ENCODE data around the gene C1orf122. TPM values are rescaled to one million over a fixed set of nuclear protein-coding genes. Genes with fewer than 3 reads are reported as not detected.
A peak's percentile ranks its signal among the peaks of the same experiment; 100 is the strongest.

Gene C1orf122
- total RNA-seq, 2 donors from 2014 or later: 28.3 to 51.4 TPM

- Histone ChIP-seq H3K36me3 (peaks cover 9% of the 10 kb centered on the region), H3K4me3 (no peak overlapping the region), H3K27ac (no peak overlapping the region), H3K4me1 (peaks cover 12% of the 10 kb centered on the region), H3K9ac (ENCODE audit: low read depth in 2 of 2, low read length in 2 of 2) (no peak overlapping the region), H3K9me3 (no peaks in the 10 kb centered on the region), H3K27me3 (no peaks in the 10 kb centered on the region)
- DNase-seq: no peak
- intact Hi-C loops (cut with DNase I): loop anchor here (5.0 to 10.0 kb wide), 3 partner anchors 47 to 118 kb away; partner anchors contain the start of genes CDCA8 and MTF1
- TF ChIP-seq, protein P1, sequence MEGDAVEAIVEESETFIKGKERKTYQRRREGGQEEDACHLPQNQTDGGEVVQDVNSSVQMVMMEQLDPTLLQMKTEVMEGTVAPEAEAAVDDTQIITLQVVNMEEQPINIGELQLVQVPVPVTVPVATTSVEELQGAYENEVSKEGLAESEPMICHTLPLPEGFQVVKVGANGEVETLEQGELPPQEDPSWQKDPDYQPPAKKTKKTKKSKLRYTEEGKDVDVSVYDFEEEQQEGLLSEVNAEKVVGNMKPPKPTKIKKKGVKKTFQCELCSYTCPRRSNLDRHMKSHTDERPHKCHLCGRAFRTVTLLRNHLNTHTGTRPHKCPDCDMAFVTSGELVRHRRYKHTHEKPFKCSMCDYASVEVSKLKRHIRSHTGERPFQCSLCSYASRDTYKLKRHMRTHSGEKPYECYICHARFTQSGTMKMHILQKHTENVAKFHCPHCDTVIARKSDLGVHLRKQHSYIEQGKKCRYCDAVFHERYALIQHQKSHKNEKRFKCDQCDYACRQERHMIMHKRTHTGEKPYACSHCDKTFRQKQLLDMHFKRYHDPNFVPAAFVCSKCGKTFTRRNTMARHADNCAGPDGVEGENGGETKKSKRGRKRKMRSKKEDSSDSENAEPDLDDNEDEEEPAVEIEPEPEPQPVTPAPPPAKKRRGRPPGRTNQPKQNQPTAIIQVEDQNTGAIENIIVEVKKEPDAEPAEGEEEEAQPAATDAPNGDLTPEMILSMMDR (IDR thresholded peaks at IDR 0.05): no peak
These were observed 2.4 kb downstream of the C1orf122 start for GRCh38 chr1:37809942-37810341.

DNA sequence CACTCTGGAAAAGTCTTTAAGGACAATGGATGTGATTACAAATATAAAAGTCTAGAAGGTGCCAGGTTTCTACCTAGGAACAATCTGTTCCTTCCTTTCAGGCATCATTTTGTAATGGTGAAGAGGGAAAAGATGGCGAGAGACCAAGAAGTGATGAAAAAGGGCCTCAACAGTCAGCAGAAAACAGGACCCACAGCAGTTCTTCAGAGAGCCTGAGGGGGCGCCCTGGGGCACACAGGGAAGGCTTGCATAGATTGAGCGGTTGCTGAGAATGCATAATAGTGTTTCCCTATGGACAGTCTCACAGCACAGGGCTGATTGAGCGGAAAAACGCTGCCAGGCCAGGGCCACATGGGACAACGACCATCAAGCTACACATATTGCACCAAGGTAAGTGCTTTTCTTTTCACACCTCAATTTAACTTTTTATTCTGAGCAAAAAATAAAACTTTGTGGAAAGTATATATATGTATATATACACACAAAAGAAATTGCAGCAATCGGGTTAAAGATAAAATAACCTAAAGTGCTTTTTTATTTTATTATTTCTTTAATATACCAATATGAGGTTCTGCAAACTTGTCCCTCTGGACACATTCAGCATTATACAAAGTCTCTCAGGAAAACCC is 3.6 kb downstream of the C1orf122 start:
- peak; percentile 67 for DNase-seq
- peaks cover 12% of the 10 kb centered on the region for H3K4me1 ChIP-seq
- H3K4me3 ChIP-seq: no peak overlapping the region
- no peak overlapping the region for H3K27ac ChIP-seq
- no peak overlapping the region for H3K9ac ChIP-seq (ENCODE audit: low read depth in 2 of 2, low read length in 2 of 2)
- H3K36me3 ChIP-seq: no peaks in the 10 kb centered on the region
- intact Hi-C loops (cut with DNase I): loop anchor here (5.0 kb wide), 2 partner anchors 46 to 119 kb away; partner anchors contain the start of genes CDCA8 and MTF1
- H3K9me3 ChIP-seq: no peaks in the 10 kb centered on the region
- TF ChIP-seq, protein P1 (IDR thresholded peaks at IDR 0.05): peak; percentile 88
- no peaks in the 10 kb centered on the region for H3K27me3 ChIP-seq

- Histone ChIP-seq H3K9me3 (no peaks in the 10 kb centered on the region), H3K4me3 (no peak overlapping the region), H3K27ac (no peak overlapping the region), H3K27me3 (no peaks in the 10 kb centered on the region), H3K4me1 (peaks cover 5% of the 10 kb centered on the region), H3K9ac (ENCODE audit: low read depth in 2 of 2, low read length in 2 of 2) (no peak overlapping the region), H3K36me3 (no peaks in the 10 kb centered on the region)
- DNase-seq: no peak
- TF ChIP-seq, protein P1 (IDR thresholded peaks at IDR 0.05): no peak
- intact Hi-C loops (cut with DNase I): loop anchor here (5.0 kb wide), 2 partner anchors 44 to 121 kb away; partner anchors contain the start of genes CDCA8 and MTF1
These were observed 6.0 kb downstream of the C1orf122 start for GRCh38 chr1:37813529-37814145.

DNA sequence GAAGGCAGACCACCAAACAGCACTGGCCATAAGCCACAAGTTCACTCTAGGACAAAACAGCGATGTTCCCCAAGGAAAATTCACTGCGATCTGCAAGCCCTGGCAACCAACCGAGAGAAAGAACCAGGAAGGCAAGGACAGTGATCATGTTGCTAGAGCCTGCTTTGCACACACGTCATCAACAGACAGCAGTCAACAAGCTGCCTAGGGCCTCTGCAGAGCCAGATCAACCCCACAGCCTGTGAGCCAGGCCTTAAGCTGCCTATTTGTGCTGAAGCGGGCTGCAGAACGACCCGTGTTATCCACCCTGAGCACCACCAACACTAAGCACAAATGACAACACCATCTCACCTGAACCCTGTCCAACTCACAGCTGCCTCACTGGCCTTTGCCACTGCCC is 6.7 kb downstream of the C1orf122 start:
- intact Hi-C loops (cut with DNase I): loop anchor here (5.0 kb wide), 2 partner anchors 43 to 122 kb away; partner anchors contain the start of genes CDCA8 and MTF1
- DNase-seq: no peak
- Histone ChIP-seq H3K27me3 (no peaks in the 10 kb centered on the region), H3K9me3 (no peaks in the 10 kb centered on the region), H3K4me1 (peaks cover 2% of the 10 kb centered on the region), H3K27ac (no peak overlapping the region), H3K36me3 (no peaks in the 10 kb centered on the region), H3K9ac (ENCODE audit: low read depth in 2 of 2, low read length in 2 of 2) (no peak overlapping the region), H3K4me3 (no peak overlapping the region)
- TF ChIP-seq, protein P1 (IDR thresholded peaks at IDR 0.05): no peak

DNA sequence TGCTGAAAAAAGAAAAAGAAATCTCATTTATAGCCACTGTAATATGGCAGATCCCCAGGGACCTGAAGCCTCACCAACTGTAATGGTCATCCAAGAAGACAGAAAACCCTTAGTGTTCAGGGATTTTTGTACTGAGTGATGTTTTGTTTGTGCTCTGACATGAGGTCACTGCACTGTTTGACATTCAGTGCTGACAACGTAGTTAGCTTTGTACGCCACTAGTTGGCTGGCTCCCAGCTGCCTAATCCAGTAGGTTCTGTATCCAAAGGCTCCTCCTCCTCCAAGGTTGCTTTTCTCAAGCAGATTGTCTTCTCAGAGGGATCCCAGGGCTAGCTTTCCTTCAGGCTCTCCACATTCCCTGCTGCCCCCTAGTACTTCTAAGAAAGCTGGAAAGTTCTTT is 9.9 kb downstream of the C1orf122 start:
- no peak for DNase-seq
- TF ChIP-seq, protein P1 (IDR thresholded peaks at IDR 0.05): no peak
- no peak overlapping the region for H3K27ac ChIP-seq

More for the DNA sequence above, 9.9 kb downstream of the C1orf122 start:
- Histone ChIP-seq H3K9me3 (no peaks in the 10 kb centered on the region), H3K4me3 (no peak overlapping the region), H3K36me3 (peaks cover 15% of the 10 kb centered on the region), H3K9ac (ENCODE audit: low read depth in 2 of 2, low read length in 2 of 2) (no peak overlapping the region), H3K4me1 (no peaks in the 10 kb centered on the region), H3K27me3 (no peaks in the 10 kb centered on the region)
- intact Hi-C loops (cut with DNase I): no loop called here

All from colonic mucosa (tissue), 4 donors.